ENCODE results near the gene COPB2. TPM values are rescaled to one million over a fixed set of nuclear protein-coding genes. Genes with fewer than 3 reads are reported as not detected.

The COPB2 gene
- polyA plus RNA-seq, 4 donors, result 134 to 169 (median 149) TPM

DNA sequence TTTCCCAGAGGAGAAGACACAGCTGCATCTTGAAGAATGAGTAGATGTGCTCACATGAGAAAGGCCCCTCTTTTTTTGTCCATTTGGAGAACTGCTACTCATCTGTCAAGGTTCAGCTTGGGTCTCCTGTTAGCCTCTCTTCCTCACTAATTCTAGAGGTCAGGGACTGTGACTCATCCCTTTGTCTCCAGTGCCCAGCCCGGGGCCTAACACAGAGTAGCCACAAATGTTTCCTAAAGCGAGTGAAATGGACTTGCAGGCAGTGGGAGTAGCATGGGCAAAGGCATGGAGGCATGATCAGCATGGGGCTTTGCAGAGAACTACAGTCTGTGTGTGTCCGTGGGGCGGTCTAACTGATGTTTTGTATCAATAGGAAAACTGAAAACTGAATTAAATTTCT lies 79.6 kb downstream of the COPB2 start:
- DNase-seq (ENCODE audit: low read depth in 4 of 4, low spot score in 2 of 4), result no peak

DNA sequence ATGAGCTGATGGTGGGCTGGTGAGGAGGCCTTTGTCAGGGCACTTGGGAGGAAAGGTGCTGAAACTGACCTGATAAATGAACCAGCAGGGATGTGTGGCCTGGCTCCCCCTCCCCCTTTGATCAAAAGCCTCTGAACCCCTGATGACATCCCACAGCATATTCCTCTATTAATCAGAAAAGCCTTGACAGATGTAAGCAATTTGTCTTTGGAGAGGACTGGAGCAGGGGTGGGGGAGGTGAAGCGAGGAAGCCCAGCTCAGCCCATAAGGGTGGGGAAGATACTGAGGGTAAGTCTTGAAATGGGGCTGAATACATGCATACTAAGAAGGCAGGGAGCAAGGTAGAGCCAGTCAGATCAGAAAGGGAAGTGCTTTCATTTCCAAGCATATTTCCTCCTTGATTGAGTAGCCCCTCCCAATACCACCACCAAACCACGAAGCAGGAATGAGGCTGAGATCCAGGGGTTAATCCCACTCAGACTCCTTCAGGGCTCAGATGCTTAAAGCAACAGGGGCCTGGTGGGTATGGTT lies 80.3 kb downstream of the COPB2 start:
- DNase-seq (ENCODE audit: low read depth in 4 of 4, low spot score in 2 of 4), result no peak

DNA sequence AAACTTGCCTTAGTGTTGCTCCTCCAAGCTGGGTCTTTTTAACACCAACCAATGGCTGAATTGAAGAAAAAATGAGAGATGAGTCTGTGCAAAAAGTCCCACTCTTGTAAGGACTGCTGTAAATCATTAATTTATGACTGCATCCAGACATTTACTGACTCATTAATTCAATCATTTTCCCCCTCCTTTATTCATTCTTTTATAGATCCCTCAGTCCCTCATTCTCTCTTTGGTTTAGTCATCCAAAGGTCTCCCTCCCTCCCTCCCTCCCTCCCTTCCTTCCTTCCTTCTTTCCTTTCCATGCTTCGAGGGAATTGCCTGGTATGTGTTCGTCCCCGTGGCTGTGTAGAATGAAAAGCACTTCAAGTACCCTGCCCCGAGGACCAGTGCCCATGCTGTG lies 80.9 kb downstream of the COPB2 start:
- DNase-seq (ENCODE audit: low read depth in 4 of 4, low spot score in 2 of 4), result no peak

DNA sequence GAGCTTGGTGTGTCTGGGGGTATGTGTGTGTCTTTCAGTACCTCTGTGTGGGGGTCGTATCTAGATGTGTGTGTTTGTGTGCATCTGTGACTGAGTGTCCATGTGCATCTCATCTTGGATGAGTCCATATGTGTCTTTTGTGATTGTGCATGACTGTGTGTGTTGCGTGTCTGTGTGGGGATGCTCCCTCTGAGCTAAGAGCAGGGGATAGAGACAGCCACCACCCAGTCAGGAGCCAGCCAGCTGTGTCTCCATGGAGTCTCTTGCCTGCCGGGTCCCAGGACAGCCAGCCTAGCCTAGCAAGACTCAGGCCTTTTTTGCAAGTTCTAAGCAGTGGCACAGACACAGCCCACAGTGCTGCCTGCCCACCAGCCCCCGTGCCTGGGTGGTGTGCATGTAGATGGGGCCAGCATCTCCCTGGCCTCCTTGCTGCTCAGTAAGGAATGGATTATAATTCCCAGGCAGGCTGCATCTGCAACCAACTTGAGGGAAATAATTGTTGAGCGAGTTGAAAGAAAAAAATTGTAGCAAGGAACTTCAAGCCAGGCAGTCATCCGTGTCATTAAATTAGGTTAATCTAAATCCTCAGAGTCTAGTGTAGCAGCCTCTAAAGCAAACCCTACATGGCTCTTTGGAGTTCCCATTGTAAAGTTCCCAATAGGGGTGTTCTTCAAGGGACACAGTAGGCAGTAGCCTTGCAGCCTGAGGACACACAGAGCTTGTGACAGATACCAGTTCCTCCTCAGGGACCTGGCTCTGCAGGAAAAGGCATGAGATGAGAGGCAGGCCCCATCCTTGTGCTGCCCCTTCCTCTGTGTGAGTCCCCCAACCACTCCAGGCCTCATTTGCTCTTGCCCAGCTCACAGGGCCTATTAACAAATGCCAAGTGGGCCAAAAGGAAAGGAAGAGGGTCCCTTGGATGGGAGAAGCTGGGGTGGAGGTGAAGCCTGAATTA lies 81.6 kb downstream of the COPB2 start:
- no peak for DNase-seq (ENCODE audit: low read depth in 4 of 4, low spot score in 2 of 4)

Other genes starting within 250 kb of the COPB2 start
- 10 to 100 TPM; 54.5 to 62.9 (median 60.7) TPM for gene MRPS22, start 45.6 kb downstream of the COPB2 start, polyA plus RNA-seq (ENCODE audit: insufficient read length in 4 of 4)
- under 1 TPM; 0.25 to 0.59 (median 0.48) TPM for gene RBP2, start 86.9 kb upstream of the COPB2 start, polyA plus RNA-seq (ENCODE audit: insufficient read length in 4 of 4)
- gene RBP1, start 150.1 kb upstream of the COPB2 start, polyA plus RNA-seq (ENCODE audit: insufficient read length in 4 of 4), result 100 to 1,000 TPM; 223 to 349 (median 316) TPM